Measurements from ENCODE around the gene LNX2. TPM values are rescaled to one million over a fixed set of nuclear protein-coding genes. Genes with fewer than 3 reads are reported as not detected.

Gene LNX2
- polyA plus RNA-seq, 2 donors, result 5.5 to 6.1 TPM

Other genes with a start within 250 kb of the LNX2 start
- 100 to 1,000 TPM in 1 of 2 donors, 10 to 100 TPM in 1; 80.4 to 147 TPM for gene GTF3A, start 195.9 kb downstream of the LNX2 start, polyA plus RNA-seq
- gene MTIF3, start 170.0 kb downstream of the LNX2 start, polyA plus RNA-seq, result 10 to 100 TPM; 54.9 to 62.1 TPM
- gene POLR1D, start 1.4 kb upstream of the LNX2 start, polyA plus RNA-seq, result 100 to 1,000 TPM; 126 to 133 TPM
- gene GSX1, start 172.0 kb upstream of the LNX2 start, polyA plus RNA-seq, result not detected

Data from esophagus (tissue), 2 donors.